Measurements from ENCODE around the gene BCL2L12. TPM values are rescaled to one million over a fixed set of nuclear protein-coding genes. Genes with fewer than 3 reads are reported as not detected.

BCL2L12 gene
- total and polyA plus RNA-seq, 2 of the 13 experiments (the other 11 are each of a cell fraction or from before 2014, with no cell fraction given), result 26.8 to 40.8 TPM

DNA sequence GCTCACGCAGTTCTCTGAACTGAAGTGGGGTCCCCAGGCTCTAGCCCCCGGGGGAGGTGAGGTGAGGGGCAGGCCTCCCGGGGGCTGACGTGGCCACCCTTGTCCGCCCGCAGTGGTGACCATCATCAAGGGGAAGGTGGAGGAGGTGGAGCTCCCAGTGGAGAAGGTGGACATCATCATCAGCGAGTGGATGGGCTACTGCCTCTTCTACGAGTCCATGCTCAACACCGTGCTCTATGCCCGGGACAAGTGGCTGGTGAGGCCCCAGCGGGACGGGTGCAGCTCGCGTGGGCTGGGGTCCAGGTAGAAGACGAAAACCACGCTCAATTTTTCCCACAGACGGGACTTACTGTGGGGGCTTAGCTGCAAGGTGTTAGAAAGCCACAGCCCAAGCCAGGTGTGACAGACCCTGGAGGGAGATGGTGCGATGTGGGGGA is 18.1 kb downstream of the BCL2L12 start:
- intact Hi-C loops (cut with micrococcal nuclease; ENCODE audit: unreplicated experiment), result no loop called here
- H3K9me3 ChIP-seq (ENCODE audit: low read length), result no peaks in the 10 kb centered on the region
- ChIA-PET POLR2A (no interaction called here), CTCF (ENCODE audit: low intra/inter-chr PET ratio, low total read pairs) (no interaction called here)
- no peak overlapping the region for H3K9ac ChIP-seq (ENCODE audit: insufficient read depth, low read depth, low read length)
- no TSS peak for BruUV-seq (replicated peaks)
- no peak overlapping the region for H3K27ac ChIP-seq (ENCODE audit: extremely low read length, insufficient read depth, low read length)
- H3K79me2 ChIP-seq (ENCODE audit: insufficient read depth, low read length), result peaks cover 26% of the 10 kb centered on the region
- H2AFZ ChIP-seq (ENCODE audit: low read length), result no peak overlapping the region
- in situ Hi-C loops (cut with HindIII; ENCODE audit: extremely low pct_ligation_motif_present, low pct_unique_long_range_greater_than_20kb), result no loop called here
- ATAC-seq (no peak), DNase-seq (ENCODE audit: low spot score) (no peak), FAIRE-seq (no peak)
- no peak for TF ChIP-seq CBX1 (IDR thresholded peaks at IDR 0.05; ENCODE audit: low read depth)
- TF ChIP-seq ZNF282 (IDR thresholded peaks at IDR 0.05; ENCODE audit: partially characterized antibody), result no peak
- TF ChIP-seq XRCC5 (optimal IDR thresholded peaks at IDR 0.05; ENCODE audit: low read length), result no peak
- H3K27me3 ChIP-seq (ENCODE audit: control insufficient read depth in 1 of 2, insufficient read depth in 2 of 2, low read length in 2 of 2), result no peaks in the 10 kb centered on the region
- H3K4me3 ChIP-seq (replicated peaks in 1 of 3; ENCODE audit: insufficient read depth in 1 of 3, low read depth in 2 of 3, low read length in 3 of 3), result no peak overlapping the region
- WGBS (ENCODE audit: low lambda C conversion rate), result 99% methylated on average over 17 of the region's 18 CpGs
- H3K4me1 ChIP-seq (ENCODE audit: insufficient read depth, low read length), result peaks cover 25% of the 10 kb centered on the region
- H4K20me1 ChIP-seq (ENCODE audit: insufficient read depth, low read length), result peaks cover 34% of the 10 kb centered on the region
- peaks cover 22 to 68% of the 10 kb centered on the region in 2 experiments for H3K36me3 ChIP-seq (replicated peaks in 1 of 2; ENCODE audit: control insufficient read depth in 1 of 2, insufficient read depth in 2 of 2, low read length in 2 of 2)
- H3K4me2 ChIP-seq (ENCODE audit: low read depth, low read length), result no peak overlapping the region

DNA sequence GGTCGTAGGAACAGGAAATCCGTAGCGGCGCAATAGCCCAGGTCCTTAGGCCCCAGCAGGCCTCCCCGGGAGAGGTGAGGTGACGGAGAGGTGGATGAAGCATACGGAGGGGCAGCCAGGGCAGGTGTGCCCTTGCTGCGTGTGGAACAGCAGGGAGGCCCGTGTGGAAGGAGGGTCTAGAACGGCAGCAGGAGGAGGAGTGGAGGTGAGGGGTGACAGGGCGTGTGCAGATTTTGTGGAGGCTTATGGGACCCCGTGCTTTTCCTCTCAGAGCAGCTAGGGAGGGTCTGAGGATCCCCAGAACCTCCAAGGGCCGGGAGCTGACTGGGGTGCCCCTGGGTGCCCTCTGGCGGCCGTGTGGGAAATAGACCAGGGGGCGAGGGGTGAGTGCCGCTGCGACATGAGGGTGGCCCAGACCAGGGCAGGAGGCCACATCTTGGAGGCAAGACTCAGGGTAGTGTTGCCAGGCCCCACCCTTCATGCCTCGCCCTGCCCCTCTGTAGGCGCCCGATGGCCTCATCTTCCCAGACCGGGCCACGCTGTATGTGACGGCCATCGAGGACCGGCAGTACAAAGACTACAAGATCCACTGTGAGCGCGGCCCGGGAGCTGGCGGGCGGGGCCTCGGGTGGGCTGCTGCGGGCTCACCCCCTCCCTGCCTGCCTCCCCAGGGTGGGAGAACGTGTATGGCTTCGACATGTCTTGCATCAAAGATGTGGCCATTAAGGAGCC is 18.7 kb downstream of the BCL2L12 start:
- in situ Hi-C loops (cut with HindIII; ENCODE audit: extremely low pct_ligation_motif_present, low pct_unique_long_range_greater_than_20kb) (no loop called here), intact Hi-C loops (cut with micrococcal nuclease; ENCODE audit: unreplicated experiment) (no loop called here)
- Histone ChIP-seq H4K20me1 (ENCODE audit: insufficient read depth, low read length) (peaks cover 28% of the 10 kb centered on the region), H3K4me2 (ENCODE audit: low read depth, low read length) (no peak overlapping the region), H3K79me2 (ENCODE audit: insufficient read depth, low read length) (peaks cover 21% of the 10 kb centered on the region), H3K4me1 (ENCODE audit: insufficient read depth, low read length) (peaks cover 20% of the 10 kb centered on the region), H3K36me3 (replicated peaks in 1 of 2; ENCODE audit: control insufficient read depth in 1 of 2, insufficient read depth in 2 of 2, low read length in 2 of 2) (peaks cover 22 to 68% of the 10 kb centered on the region in 2 experiments), H3K9ac (ENCODE audit: insufficient read depth, low read depth, low read length) (no peak overlapping the region), H3K9me3 (ENCODE audit: low read length) (no peaks in the 10 kb centered on the region), H3K27ac (ENCODE audit: extremely low read length, insufficient read depth, low read length) (no peak overlapping the region), H2AFZ (ENCODE audit: low read length) (no peak overlapping the region), H3K4me3 (replicated peaks in 1 of 3; ENCODE audit: insufficient read depth in 1 of 3, low read depth in 2 of 3, low read length in 3 of 3) (no peak overlapping the region), H3K27me3 (ENCODE audit: control insufficient read depth in 1 of 2, insufficient read depth in 2 of 2, low read length in 2 of 2) (no peaks in the 10 kb centered on the region)
- FAIRE-seq (no peak), ATAC-seq (peak; percentile 53), DNase-seq (ENCODE audit: low spot score) (no peak)
- ChIA-PET CTCF (ENCODE audit: low intra/inter-chr PET ratio, low total read pairs) (no interaction called here), POLR2A (no interaction called here)
- no TSS peak for BruUV-seq (replicated peaks)
- WGBS (ENCODE audit: low lambda C conversion rate), result 96% methylated on average over 19 of the region's 35 CpGs
- TF ChIP-seq, protein P1, sequence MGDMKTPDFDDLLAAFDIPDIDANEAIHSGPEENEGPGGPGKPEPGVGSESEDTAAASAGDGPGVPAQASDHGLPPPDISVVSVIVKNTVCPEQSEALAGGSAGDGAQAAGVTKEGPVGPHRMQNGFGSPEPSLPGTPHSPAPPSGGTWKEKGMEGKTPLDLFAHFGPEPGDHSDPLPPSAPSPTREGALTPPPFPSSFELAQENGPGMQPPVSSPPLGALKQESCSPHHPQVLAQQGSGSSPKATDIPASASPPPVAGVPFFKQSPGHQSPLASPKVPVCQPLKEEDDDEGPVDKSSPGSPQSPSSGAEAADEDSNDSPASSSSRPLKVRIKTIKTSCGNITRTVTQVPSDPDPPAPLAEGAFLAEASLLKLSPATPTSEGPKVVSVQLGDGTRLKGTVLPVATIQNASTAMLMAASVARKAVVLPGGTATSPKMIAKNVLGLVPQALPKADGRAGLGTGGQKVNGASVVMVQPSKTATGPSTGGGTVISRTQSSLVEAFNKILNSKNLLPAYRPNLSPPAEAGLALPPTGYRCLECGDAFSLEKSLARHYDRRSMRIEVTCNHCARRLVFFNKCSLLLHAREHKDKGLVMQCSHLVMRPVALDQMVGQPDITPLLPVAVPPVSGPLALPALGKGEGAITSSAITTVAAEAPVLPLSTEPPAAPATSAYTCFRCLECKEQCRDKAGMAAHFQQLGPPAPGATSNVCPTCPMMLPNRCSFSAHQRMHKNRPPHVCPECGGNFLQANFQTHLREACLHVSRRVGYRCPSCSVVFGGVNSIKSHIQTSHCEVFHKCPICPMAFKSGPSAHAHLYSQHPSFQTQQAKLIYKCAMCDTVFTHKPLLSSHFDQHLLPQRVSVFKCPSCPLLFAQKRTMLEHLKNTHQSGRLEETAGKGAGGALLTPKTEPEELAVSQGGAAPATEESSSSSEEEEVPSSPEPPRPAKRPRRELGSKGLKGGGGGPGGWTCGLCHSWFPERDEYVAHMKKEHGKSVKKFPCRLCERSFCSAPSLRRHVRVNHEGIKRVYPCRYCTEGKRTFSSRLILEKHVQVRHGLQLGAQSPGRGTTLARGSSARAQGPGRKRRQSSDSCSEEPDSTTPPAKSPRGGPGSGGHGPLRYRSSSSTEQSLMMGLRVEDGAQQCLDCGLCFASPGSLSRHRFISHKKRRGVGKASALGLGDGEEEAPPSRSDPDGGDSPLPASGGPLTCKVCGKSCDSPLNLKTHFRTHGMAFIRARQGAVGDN (CRISPR knock-in tag; IDR thresholded peaks at IDR 0.05), result peak; percentile 32; the same call in 1 of the 2 replicates
- TF ChIP-seq AHR (CRISPR knock-in tag; IDR thresholded peaks at IDR 0.05), result no peak
- no peak for TF ChIP-seq ZNF672 (CRISPR knock-in tag; IDR thresholded peaks at IDR 0.05)
- TF ChIP-seq ZFP41 (CRISPR knock-in tag; IDR thresholded peaks at IDR 0.05; ENCODE audit: borderline replicate concordance), result no peak
- peak; percentile 24; the same call in 1 of the 2 replicates for TF ChIP-seq KDM5B (CRISPR knock-in tag; IDR thresholded peaks at IDR 0.05; ENCODE audit: borderline replicate concordance)
- no peak for TF ChIP-seq PPARG (CRISPR knock-in tag; conservative IDR thresholded peaks at IDR 0.05)
- TF ChIP-seq ZNF143 (CRISPR knock-in tag; IDR thresholded peaks at IDR 0.05), result no peak
- TF ChIP-seq DNMT1 (CRISPR knock-in tag; IDR thresholded peaks at IDR 0.05), result peak; percentile 10; the same call in 1 of the 2 replicates
- no peak for TF ChIP-seq ZNF572 (CRISPR knock-in tag; IDR thresholded peaks at IDR 0.05)
- TF ChIP-seq SALL2 (CRISPR knock-in tag; IDR thresholded peaks at IDR 0.05), result no peak
- no peak for TF ChIP-seq CC2D1A (CRISPR knock-in tag; IDR thresholded peaks at IDR 0.05)

Measured in HepG2 (cell line).